Activated naive CD8-positive, alpha-beta T cell treated with anti-CD3 and anti-CD28 coated beads for 36 hours (primary cell): ENCODE data around the gene ACAA1. TPM values are rescaled to one million over a fixed set of nuclear protein-coding genes. Genes with fewer than 3 reads are reported as not detected.
"Not testable (repeated sequence)": the region's sequence is repeated elsewhere in the genome, so short reads cannot be mapped to it uniquely, and the experiment has no call there.

Source experiments
- DNase-seq: peaks from one replicate; pipeline ENCODE4 v3.0.0; 2021
- H3K27ac Mint-ChIP-seq: one replicate; pipeline ENCODE4 v1.8.0; 2022; ENCODE audit warnings: mild to moderate bottlenecking, moderate library complexity, mixed read lengths
- H3K27me3 Mint-ChIP-seq: one replicate; pipeline ENCODE4 v1.8.0; 2022; ENCODE audit warnings: mild to moderate bottlenecking, mixed read lengths
- H3K36me3 Mint-ChIP-seq: one replicate; pipeline ENCODE4 v1.8.0; 2021; ENCODE audit warnings: mild to moderate bottlenecking, mixed read lengths
- H3K4me1 Mint-ChIP-seq: one replicate; pipeline ENCODE4 v1.8.0; 2021; ENCODE audit warnings: mixed read lengths
- H3K4me3 Mint-ChIP-seq: one replicate; pipeline ENCODE4 v1.8.0; 2022; ENCODE audit warnings: mild to moderate bottlenecking, moderate library complexity, mixed read lengths
- H3K9me3 Mint-ChIP-seq: one replicate; pipeline ENCODE4 v1.8.0; 2022; ENCODE audit warnings: mixed read lengths
- total RNA-seq, 2 experiments: library from RNA; stranded (reverse); gene quantifications; one replicate each; pipeline ENCODE4 v1.2.3, GENCODE V29; 2021

The ACAA1 gene
- total RNA-seq, 2 experiments from 2014 or later: 69.0 to 70.2 TPM

- Mint-ChIP-seq H3K27ac (no peak overlapping the region), H3K27me3 (no peaks in the 10 kb centered on the region), H3K4me1 (peaks cover 35% of the 10 kb centered on the region), H3K36me3 (peaks cover 25% of the 10 kb centered on the region), H3K9me3 (peaks cover 18% of the 10 kb centered on the region), H3K4me3 (no peak overlapping the region)
- no peak for DNase-seq
These were observed 6.6 kb upstream of the ACAA1 start for GRCh38 chr3:38143511-38143910.

- H3K36me3 Mint-ChIP-seq: peaks cover 25% of the 10 kb centered on the region
These were observed 6.0 kb upstream of the ACAA1 start for GRCh38 chr3:38142959-38143358.

GRCh38 chr3:38141952-38142273, 5.0 kb upstream of the ACAA1 start:
- no peak overlapping the region for H3K27ac Mint-ChIP-seq
- peaks cover 40% of the 10 kb centered on the region for H3K4me1 Mint-ChIP-seq
- no peak overlapping the region for H3K4me3 Mint-ChIP-seq

More at GRCh38 chr3:38142959-38143358, 6.0 kb upstream of the ACAA1 start:
- DNase-seq: no peak
- Mint-ChIP-seq H3K4me3 (no peak overlapping the region), H3K9me3 (peaks cover 18% of the 10 kb centered on the region), H3K27me3 (no peaks in the 10 kb centered on the region), H3K27ac (no peak overlapping the region), H3K4me1 (peaks cover 38% of the 10 kb centered on the region)

GRCh38 chr3:38141173-38141951, 4.4 kb upstream of the ACAA1 start:
- Mint-ChIP-seq H3K27ac (no peak overlapping the region), H3K4me3 (no peak overlapping the region), H3K27me3 (no peaks in the 10 kb centered on the region), H3K4me1 (peaks cover 40% of the 10 kb centered on the region), H3K9me3 (peaks cover 8% of the 10 kb centered on the region), H3K36me3 (peaks cover 21% of the 10 kb centered on the region)
- no peak for DNase-seq

More at GRCh38 chr3:38141952-38142273, 5.0 kb upstream of the ACAA1 start:
- no peak for DNase-seq
- H3K9me3 Mint-ChIP-seq: peaks cover 12% of the 10 kb centered on the region
- H3K27me3 Mint-ChIP-seq: no peaks in the 10 kb centered on the region
- peaks cover 21% of the 10 kb centered on the region for H3K36me3 Mint-ChIP-seq

GRCh38 chr3:38140326-38141172, 3.6 kb upstream of the ACAA1 start:
- H3K9me3 Mint-ChIP-seq: peaks cover under 1% of the 10 kb centered on the region
- H3K36me3 Mint-ChIP-seq: peaks cover 23% of the 10 kb centered on the region
- no peak overlapping the region for H3K27ac Mint-ChIP-seq
- no peaks in the 10 kb centered on the region for H3K27me3 Mint-ChIP-seq
- H3K4me1 Mint-ChIP-seq: peaks cover 41% of the 10 kb centered on the region
- no peak for DNase-seq
- peak overlapping the region; percentile 88 for H3K4me3 Mint-ChIP-seq

- peak overlapping the region; percentile 99 for H3K27ac Mint-ChIP-seq
- no peaks in the 10 kb centered on the region for H3K27me3 Mint-ChIP-seq
- H3K9me3 Mint-ChIP-seq: no peaks in the 10 kb centered on the region
- H3K4me1 Mint-ChIP-seq: peaks cover 49% of the 10 kb centered on the region
- peak overlapping the region; percentile 88 for H3K4me3 Mint-ChIP-seq
- DNase-seq: no peak
- H3K36me3 Mint-ChIP-seq: peaks cover 28% of the 10 kb centered on the region
These were observed 2.7 kb upstream of the ACAA1 start for GRCh38 chr3:38139652-38140051.

- Mint-ChIP-seq H3K27ac (peak overlapping the region; percentile 99), H3K4me3 (peak overlapping the region; percentile 88), H3K9me3 (no peaks in the 10 kb centered on the region), H3K36me3 (peaks cover 31% of the 10 kb centered on the region), H3K4me1 (peaks cover 53% of the 10 kb centered on the region), H3K27me3 (no peaks in the 10 kb centered on the region)
- DNase-seq: no peak
These were observed 2.3 kb upstream of the ACAA1 start for GRCh38 chr3:38139191-38139590.

GRCh38 chr3:38138349-38139190, 1.6 kb upstream of the ACAA1 start, which contains the start of gene MYD88:
TSS of gene MYD88 (plus strand) at chr3:38138661. CDS start at chr3:38138701, 40 bp downstream.
- Mint-ChIP-seq H3K4me1 (peaks cover 57% of the 10 kb centered on the region), H3K27ac (peak within 1 kb of the TSS; percentile 99), H3K36me3 (peaks cover 32% of the 10 kb centered on the region), H3K9me3 (no peaks in the 10 kb centered on the region), H3K4me3 (peak within 1 kb of the TSS; percentile 88), H3K27me3 (no peaks in the 10 kb centered on the region)
- DNase-seq: peak; percentile 92

GRCh38 chr3:38137615-38138348, 855 bp upstream of the ACAA1 start:
- Mint-ChIP-seq H3K27me3 (no peaks in the 10 kb centered on the region), H3K9me3 (no peaks in the 10 kb centered on the region), H3K36me3 (peaks cover 32% of the 10 kb centered on the region), H3K4me3 (peak overlapping the region; percentile 88), H3K4me1 (peaks cover 60% of the 10 kb centered on the region), H3K27ac (peak overlapping the region; percentile 99)
- DNase-seq: peak; percentile 38

- Mint-ChIP-seq H3K27ac (peak overlapping the region; percentile 84), H3K4me1 (peaks cover 53% of the 10 kb centered on the region), H3K36me3 (peaks cover 27% of the 10 kb centered on the region), H3K27me3 (no peaks in the 10 kb centered on the region), H3K4me3 (peak overlapping the region; percentile 88), H3K9me3 (no peaks in the 10 kb centered on the region)
- DNase-seq: peak; percentile 36
These were observed 542 bp downstream of the ACAA1 start for GRCh38 chr3:38136393-38136776.

GRCh38 chr3:38135621-38136277, 1.2 kb downstream of the ACAA1 start:
- H3K36me3 Mint-ChIP-seq: peaks cover 22% of the 10 kb centered on the region

GRCh38 chr3:38134517-38135143, 2.3 kb downstream of the ACAA1 start:
- H3K4me1 Mint-ChIP-seq: peaks cover 44% of the 10 kb centered on the region
- not testable (repeated sequence) for DNase-seq, H3K27ac Mint-ChIP-seq, H3K27me3 Mint-ChIP-seq, H3K9me3 Mint-ChIP-seq
- H3K36me3 Mint-ChIP-seq: peaks cover 16% of the 10 kb centered on the region
- H3K4me3 Mint-ChIP-seq: peak overlapping the region; percentile 88

More at GRCh38 chr3:38135621-38136277, 1.2 kb downstream of the ACAA1 start:
- H3K4me1 Mint-ChIP-seq: peaks cover 51% of the 10 kb centered on the region
- DNase-seq, H3K27me3 Mint-ChIP-seq, H3K9me3 Mint-ChIP-seq: not testable (repeated sequence)
- peak overlapping the region; percentile 84 for H3K27ac Mint-ChIP-seq
- H3K4me3 Mint-ChIP-seq: peak overlapping the region; percentile 88
